Measurements from ENCODE around the gene GRIPAP1.

- no peak for TF ChIP-seq CTCF (IDR thresholded peaks at IDR 0.05)
- TF ChIP-seq POLR2A (IDR thresholded peaks at IDR 0.05): no peak
Observed at GRCh38 chrX:48939524-48940228, 62.4 kb downstream of the GRIPAP1 start.

Data from lower leg skin (tissue), 3 donors.